Stimulated activated naive B cell treated with anti-CD40 and anti-IgM and Interleukin-4, amounts not matched to agents 10 μg/mL and 1 μg/mL and 100 μg/mL, for 72 hours (primary cell): ENCODE data around the gene CNTNAP5.

ENCODE experiments used
- ATAC-seq, 2 donors: fragments of 150-1000 bp; cut with Tn5 transposase; replicated peaks; 2 replicates each; pipeline ENCODE4 v1.10.0; 2021; ENCODE audit warnings: moderate library complexity in 1 of 2
- DNase-seq: peaks from one replicate; pipeline ENCODE4 v3.0.0; 2021
- H3K27ac Mint-ChIP-seq: one replicate; pipeline ENCODE4 v1.8.0; 2022; ENCODE audit warnings: mild to moderate bottlenecking, mixed read lengths
- H3K27me3 Mint-ChIP-seq, 2 donors: one replicate each; pipeline ENCODE4 v1.8.0; 2022; ENCODE audit warnings: mixed read lengths in 2 of 2
- H3K36me3 Mint-ChIP-seq, 2 donors: one replicate each; pipeline ENCODE4 v1.8.0; 2022; ENCODE audit warnings: mixed read lengths in 2 of 2, mild to moderate bottlenecking in 1 of 2
- H3K4me1 Mint-ChIP-seq, 2 donors: one replicate each; pipeline ENCODE4 v1.8.0; 2022; ENCODE audit warnings: mixed read lengths in 2 of 2, mild to moderate bottlenecking in 1 of 2
- H3K4me3 Mint-ChIP-seq, 2 donors: one replicate each; pipeline ENCODE4 v1.8.0; 2022; ENCODE audit warnings: mild to moderate bottlenecking in 2 of 2, mixed read lengths in 2 of 2, moderate library complexity in 1 of 2
- H3K9me3 Mint-ChIP-seq, 2 donors: one replicate each; pipeline ENCODE4 v1.8.0; 2022; ENCODE audit warnings: mixed read lengths in 2 of 2, mild to moderate bottlenecking in 1 of 2

CNTNAP5 gene

GRCh38 chr2:124025171-124025580, at the start of gene CNTNAP5:
TSS of gene CNTNAP5 (plus strand) at chr2:124025287. CDS start at chr2:124025651, 364 bp downstream.
- Mint-ChIP-seq H3K4me1 (peaks cover 3 to 9% of the 10 kb centered on the region in 2 donors), H3K27me3 (peaks cover 37 to 40% of the 10 kb centered on the region in 2 donors), H3K4me3 (no peak within 1 kb of the TSS), H3K9me3 (peaks cover 3% of the 10 kb centered on the region in 2 donors), H3K27ac (peak within 1 kb of the TSS; percentile 38), H3K36me3 (no peaks in the 10 kb centered on the region)
- DNase-seq (no peak), ATAC-seq (no peak)

GRCh38 chr2:123976054-123976648, 48.9 kb upstream of the CNTNAP5 start:
- Mint-ChIP-seq H3K9me3 (peaks cover 10 to 15% of the 10 kb centered on the region in 2 donors), H3K36me3 (no peaks in the 10 kb centered on the region), H3K27ac (no peak overlapping the region), H3K4me3 (no peak overlapping the region), H3K4me1 (peaks cover 6 to 16% of the 10 kb centered on the region in 2 donors), H3K27me3 (peaks cover 0 to 3% of the 10 kb centered on the region in 2 donors)
- ATAC-seq (no peak), DNase-seq (no peak)

DNA sequence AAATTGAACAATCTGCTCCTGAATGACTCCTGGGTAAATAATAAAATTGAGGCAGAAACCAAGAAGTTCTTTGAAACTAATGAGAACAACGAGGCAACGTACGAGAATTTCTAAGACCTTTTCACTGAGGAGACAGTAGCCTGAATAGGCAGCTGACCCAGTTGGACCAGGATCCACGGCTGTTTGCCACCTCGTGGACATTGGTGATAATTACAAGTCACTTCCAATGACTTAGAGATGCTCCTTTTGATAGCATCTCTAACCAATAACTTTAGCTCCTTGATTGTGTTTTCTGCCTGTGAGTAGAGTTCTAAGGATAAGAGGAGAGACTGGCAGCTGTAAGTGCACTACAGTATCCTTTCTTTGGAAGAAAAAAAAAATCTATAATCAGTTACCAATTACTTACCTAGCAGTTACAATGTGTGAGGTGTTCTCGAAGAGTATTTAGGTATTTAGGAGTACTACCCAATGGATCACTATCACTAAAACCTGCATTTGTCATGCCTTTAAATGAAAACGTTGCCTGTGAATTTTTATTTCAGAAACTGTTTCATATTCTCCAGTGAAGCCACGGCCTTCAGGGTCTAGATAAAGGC, 31.3 kb upstream of the CNTNAP5 start:
- Mint-ChIP-seq H3K4me1 (peaks cover 4 to 6% of the 10 kb centered on the region in 2 donors), H3K27ac (no peak overlapping the region), H3K27me3 (no peaks in the 10 kb centered on the region), H3K4me3 (no peak overlapping the region), H3K36me3 (no peaks in the 10 kb centered on the region), H3K9me3 (peaks cover 0 to 3% of the 10 kb centered on the region in 2 donors)
- peak; percentile 73 to 76 for ATAC-seq
- no peak for DNase-seq

DNA sequence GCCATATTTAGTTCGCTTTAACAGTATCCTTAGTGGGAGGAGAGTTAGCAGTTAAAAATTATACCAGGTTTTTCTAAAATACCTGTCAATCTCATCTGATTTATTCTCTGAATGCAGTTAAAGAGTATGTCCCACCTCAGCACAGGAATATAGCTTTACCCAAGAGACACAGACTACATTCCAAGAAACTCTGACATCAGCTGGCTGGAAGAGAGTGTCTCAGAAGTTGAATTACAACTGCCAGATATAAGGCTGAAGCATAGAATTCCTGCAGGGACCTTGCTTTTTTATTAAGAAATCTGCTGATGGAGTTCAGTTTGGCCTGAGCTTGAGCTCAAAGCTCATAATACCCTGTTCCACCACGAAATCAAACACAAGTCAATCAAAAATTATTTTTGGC, 25.4 kb upstream of the CNTNAP5 start:
- ATAC-seq: no peak
- Mint-ChIP-seq H3K27ac (no peak overlapping the region), H3K27me3 (no peaks in the 10 kb centered on the region)

DNA sequence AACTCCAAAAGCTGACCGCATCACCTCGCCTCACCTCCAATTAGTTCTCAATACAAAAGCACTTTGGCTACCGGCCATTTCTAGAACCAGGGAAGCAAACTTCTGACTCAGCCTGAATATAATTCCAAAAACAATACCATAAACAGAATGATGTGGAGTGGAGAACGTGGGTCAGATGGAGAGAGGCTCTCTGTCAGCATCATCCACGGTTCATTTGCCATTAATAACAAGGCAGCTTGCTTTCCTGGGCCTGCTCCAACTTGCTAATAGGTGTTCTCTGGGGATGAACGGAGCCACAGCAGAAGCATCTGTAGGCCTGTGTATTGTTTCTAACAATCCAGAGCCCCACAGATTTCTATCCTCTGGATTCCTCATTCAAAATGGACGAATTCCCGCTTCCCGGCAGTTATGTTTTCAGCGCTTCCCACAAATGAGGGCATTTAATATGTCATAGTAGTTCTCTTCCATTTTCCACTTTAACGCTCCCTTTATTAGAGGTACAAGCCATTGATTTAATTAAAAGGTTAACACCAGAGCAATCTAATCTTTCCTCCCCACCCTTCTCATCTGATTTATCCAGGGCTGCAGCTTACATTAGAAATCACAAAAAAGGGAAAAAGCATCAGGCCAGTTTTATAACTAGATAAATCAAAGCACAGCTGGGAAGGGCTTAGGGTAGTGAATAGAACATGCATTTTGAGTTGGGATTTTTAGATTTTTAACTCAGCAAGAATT, 23.2 kb upstream of the CNTNAP5 start:
- no peaks in the 10 kb centered on the region for H3K27me3 Mint-ChIP-seq
- DNase-seq (no peak), ATAC-seq (no peak)
- no peaks in the 10 kb centered on the region for H3K36me3 Mint-ChIP-seq
- H3K4me3 Mint-ChIP-seq: no peak overlapping the region
- no peak overlapping the region for H3K27ac Mint-ChIP-seq
- no peaks in the 10 kb centered on the region for H3K9me3 Mint-ChIP-seq
- H3K4me1 Mint-ChIP-seq: no peaks in the 10 kb centered on the region

More for the DNA sequence above, 25.4 kb upstream of the CNTNAP5 start:
- no peaks in the 10 kb centered on the region for H3K4me1 Mint-ChIP-seq
- H3K36me3 Mint-ChIP-seq: no peaks in the 10 kb centered on the region
- no peak for DNase-seq
- H3K9me3 Mint-ChIP-seq: no peaks in the 10 kb centered on the region
- no peak overlapping the region for H3K4me3 Mint-ChIP-seq

- ATAC-seq (no peak), DNase-seq (no peak)
- no peaks in the 10 kb centered on the region for H3K9me3 Mint-ChIP-seq
- no peak overlapping the region for H3K27ac Mint-ChIP-seq
- H3K27me3 Mint-ChIP-seq: peaks cover 4 to 5% of the 10 kb centered on the region in 2 donors
- H3K4me3 Mint-ChIP-seq: no peak overlapping the region
- no peaks in the 10 kb centered on the region for H3K4me1 Mint-ChIP-seq
- no peaks in the 10 kb centered on the region for H3K36me3 Mint-ChIP-seq
Observed at GRCh38 chr2:124018890-124019289, 6.2 kb upstream of the CNTNAP5 start.

DNA sequence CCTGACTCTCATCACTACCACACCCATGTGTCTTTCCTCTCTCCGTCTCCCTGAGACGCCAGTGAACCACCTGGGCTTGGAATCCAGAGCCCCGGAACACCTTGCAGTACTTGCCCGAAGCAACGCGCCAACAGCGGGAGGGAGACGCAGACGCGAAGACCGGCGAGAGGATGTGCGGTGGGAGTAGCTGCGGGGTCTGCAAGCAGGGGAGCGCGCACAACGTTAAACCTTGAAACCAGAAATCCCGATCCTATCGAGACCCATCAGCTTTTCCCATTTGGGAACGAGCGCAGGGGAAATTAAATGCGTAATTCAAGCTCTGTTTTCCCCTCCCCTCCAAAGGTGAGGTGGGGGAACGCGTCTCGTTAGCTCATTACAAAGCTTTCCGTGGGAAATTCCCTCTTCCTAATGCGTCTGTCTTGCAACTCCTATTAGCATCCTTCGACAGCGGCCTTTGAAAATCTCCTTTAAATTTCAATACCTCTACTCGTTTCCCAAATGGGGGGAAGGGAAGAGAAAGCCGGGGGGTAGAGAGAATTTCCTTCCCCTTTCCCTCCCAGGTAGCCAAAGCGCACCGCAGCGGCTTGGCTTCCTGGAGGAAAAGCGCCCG, 421 bp upstream of the CNTNAP5 start:
- Mint-ChIP-seq H3K9me3 (peaks cover 3% of the 10 kb centered on the region in 2 donors), H3K36me3 (no peaks in the 10 kb centered on the region), H3K4me1 (peaks cover 3 to 9% of the 10 kb centered on the region in 2 donors), H3K27me3 (peaks cover 37 to 40% of the 10 kb centered on the region in 2 donors), H3K27ac (no peak overlapping the region), H3K4me3 (no peak overlapping the region)
- DNase-seq (no peak), ATAC-seq (no peak)

DNA sequence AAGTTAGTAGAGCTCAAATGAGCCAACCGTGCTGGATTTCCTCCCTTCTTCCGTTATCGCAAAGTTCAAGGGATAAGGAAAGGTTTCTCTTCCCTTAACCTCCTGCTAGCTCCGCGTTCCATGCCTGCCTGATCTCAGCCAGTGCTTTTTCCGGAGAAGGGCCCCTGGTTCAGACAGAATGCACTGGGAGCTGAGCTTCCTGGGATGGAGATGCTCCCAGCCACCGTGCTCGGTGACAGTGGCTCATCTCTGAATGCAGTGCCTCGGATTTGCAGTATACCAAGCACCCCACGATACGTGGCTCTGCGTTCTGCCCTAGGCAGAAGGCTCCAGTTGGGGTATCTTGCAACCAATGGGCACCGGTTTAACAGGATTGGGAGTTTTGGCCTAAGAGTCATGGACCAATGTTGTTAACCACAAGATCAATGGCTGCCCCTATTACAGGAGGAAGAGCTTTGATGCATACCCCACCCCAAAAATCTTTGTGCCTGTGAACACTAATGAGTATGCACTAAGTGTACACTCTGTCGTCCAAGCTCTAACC, 876 bp downstream of the CNTNAP5 start:
- H3K27me3 Mint-ChIP-seq: peaks cover 37 to 40% of the 10 kb centered on the region in 2 donors
- peaks cover 3% of the 10 kb centered on the region in 2 donors for H3K9me3 Mint-ChIP-seq
- DNase-seq: no peak
- H3K4me3 Mint-ChIP-seq: no peak overlapping the region
- H3K27ac Mint-ChIP-seq: no peak overlapping the region
- no peak for ATAC-seq
- no peaks in the 10 kb centered on the region for H3K36me3 Mint-ChIP-seq
- peaks cover 3 to 9% of the 10 kb centered on the region in 2 donors for H3K4me1 Mint-ChIP-seq

DNA sequence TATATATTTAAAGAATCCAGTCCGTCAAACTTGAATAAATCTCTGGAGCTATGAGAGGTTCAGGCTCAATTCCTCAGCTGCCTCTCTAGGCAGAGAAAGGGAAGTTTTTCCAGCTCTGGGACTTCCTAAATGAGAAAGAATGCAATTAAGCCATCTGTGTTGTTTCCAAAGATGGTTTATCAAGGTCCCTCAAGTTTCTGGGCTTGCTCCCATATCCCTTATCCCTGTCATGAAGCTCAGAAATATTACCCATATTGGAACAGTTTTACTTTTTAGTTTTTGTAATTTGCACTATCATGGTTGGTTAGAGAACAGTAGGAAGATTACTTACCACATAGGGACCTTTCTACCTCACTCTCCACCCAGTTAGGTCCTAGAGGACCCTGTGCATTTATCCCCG, 1.4 kb downstream of the CNTNAP5 start:
- Mint-ChIP-seq H3K27me3 (peaks cover 37 to 40% of the 10 kb centered on the region in 2 donors), H3K4me1 (peaks cover 3 to 9% of the 10 kb centered on the region in 2 donors), H3K4me3 (no peak overlapping the region), H3K27ac (no peak overlapping the region), H3K9me3 (peaks cover 3% of the 10 kb centered on the region in 2 donors), H3K36me3 (no peaks in the 10 kb centered on the region)
- DNase-seq (no peak), ATAC-seq (no peak)

DNA sequence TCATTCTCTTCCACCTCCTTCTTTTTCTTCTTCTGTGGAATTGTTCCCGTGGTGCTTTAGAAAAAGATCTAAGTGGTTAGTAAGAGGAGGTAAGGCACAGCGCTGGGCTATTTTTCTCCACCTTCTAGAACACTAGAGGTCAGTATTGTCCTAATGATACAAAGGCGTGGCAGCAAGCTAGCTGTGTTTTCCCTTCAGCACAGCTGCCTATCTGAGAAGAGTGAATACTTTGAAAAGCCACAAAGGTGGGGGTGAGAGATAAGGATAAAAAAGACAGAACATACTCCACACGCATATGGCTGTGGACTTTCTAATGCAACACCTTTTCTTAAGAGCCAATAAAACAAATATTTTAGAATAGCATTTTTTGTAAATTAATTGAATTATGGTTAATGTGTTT, 2.1 kb downstream of the CNTNAP5 start:
- peak; percentile 77 to 86 for ATAC-seq
- H3K4me3 Mint-ChIP-seq: no peak overlapping the region
- peaks cover 3 to 9% of the 10 kb centered on the region in 2 donors for H3K4me1 Mint-ChIP-seq
- no peak overlapping the region for H3K27ac Mint-ChIP-seq
- H3K9me3 Mint-ChIP-seq: peaks cover 3% of the 10 kb centered on the region in 2 donors
- H3K27me3 Mint-ChIP-seq: peaks cover 37 to 40% of the 10 kb centered on the region in 2 donors
- H3K36me3 Mint-ChIP-seq: no peaks in the 10 kb centered on the region
- no peak for DNase-seq

DNA sequence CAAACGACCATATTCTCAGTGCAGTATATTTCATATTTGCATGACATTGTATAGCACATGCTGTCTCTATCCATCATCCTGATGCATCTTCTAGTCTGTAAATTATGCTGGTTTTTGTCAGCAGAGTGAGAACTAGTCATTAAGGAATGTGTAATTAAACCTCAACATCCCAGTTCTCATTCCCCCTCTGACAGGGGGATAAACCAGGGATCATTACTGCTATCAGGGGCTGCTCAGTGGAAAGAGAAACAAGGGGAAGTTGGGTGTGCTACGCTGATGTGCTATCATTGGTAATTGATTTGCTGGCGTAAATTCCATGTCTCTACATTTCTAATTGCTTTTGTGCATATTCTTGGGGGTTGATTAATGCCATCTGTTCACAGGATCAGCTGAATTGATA, 7.7 kb downstream of the CNTNAP5 start:
- Mint-ChIP-seq H3K4me3 (no peak overlapping the region), H3K36me3 (no peaks in the 10 kb centered on the region), H3K27me3 (no peaks in the 10 kb centered on the region), H3K9me3 (peaks cover 0 to 3% of the 10 kb centered on the region in 2 donors), H3K4me1 (no peaks in the 10 kb centered on the region), H3K27ac (no peak overlapping the region)
- ATAC-seq: no peak
- no peak for DNase-seq

GRCh38 chr2:124034265-124034664, 9.2 kb downstream of the CNTNAP5 start:
- DNase-seq: no peak
- Mint-ChIP-seq H3K27ac (no peak overlapping the region), H3K9me3 (peaks cover 0 to 3% of the 10 kb centered on the region in 2 donors), H3K27me3 (no peaks in the 10 kb centered on the region), H3K4me3 (no peak overlapping the region), H3K36me3 (no peaks in the 10 kb centered on the region), H3K4me1 (no peaks in the 10 kb centered on the region)
- ATAC-seq: no peak

DNA sequence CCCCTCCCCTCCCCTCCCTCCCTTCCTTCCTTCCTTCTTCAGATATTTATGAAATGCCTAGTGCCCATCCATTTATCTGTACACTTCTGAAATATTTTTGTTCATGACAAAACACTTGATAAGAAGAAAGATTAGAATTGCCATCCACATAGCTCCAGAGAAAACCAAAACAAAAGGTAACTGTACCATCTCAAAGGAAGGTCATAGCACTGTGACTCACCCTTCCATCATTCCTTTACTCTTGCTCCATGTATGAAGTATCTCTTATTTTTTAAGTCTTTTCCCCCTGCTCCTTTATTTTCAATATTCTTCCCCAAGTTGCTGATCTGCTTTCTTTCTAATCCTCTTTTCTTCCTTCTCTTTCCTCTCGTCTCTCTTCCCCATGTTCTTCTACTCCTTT, 9.9 kb downstream of the CNTNAP5 start:
- ATAC-seq: no peak
- H3K27ac Mint-ChIP-seq: no peak overlapping the region
- H3K36me3 Mint-ChIP-seq: no peaks in the 10 kb centered on the region
- DNase-seq: no peak
- peaks cover 0 to 3% of the 10 kb centered on the region in 2 donors for H3K9me3 Mint-ChIP-seq
- no peaks in the 10 kb centered on the region for H3K27me3 Mint-ChIP-seq
- H3K4me1 Mint-ChIP-seq: no peaks in the 10 kb centered on the region
- no peak overlapping the region for H3K4me3 Mint-ChIP-seq

DNA sequence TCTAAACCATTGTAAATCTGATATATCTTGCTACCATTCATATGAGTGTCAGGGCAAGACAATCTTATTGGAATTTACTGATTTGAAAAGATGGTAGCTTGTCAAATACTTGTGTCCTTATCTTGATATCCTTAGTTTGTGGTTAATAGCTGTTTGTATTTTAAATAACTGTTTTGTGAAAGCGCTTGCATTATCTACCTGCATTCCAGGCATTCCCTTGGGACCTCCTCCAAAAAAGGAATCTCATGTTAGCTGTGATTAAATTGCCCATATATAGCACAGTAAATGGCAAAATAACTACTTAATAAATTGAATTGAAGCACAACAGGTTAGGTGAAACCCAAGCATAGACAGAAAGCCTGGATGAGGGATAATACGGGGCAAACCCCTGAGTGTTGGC, 13.9 kb downstream of the CNTNAP5 start:
- ATAC-seq (no peak), DNase-seq (no peak)
- Mint-ChIP-seq H3K36me3 (no peaks in the 10 kb centered on the region), H3K27ac (no peak overlapping the region), H3K4me3 (no peak overlapping the region), H3K27me3 (no peaks in the 10 kb centered on the region), H3K4me1 (no peaks in the 10 kb centered on the region), H3K9me3 (peaks cover 0 to 3% of the 10 kb centered on the region in 2 donors)
